HepG2 (cell line): Measurements from ENCODE around the gene CDK18. TPM values are rescaled to one million over a fixed set of nuclear protein-coding genes. Genes with fewer than 3 reads are reported as not detected.

Experiments used
- ATAC-seq: fragments of 200-7000 bp; cut with Tn5 transposase; 3 replicates; pipeline ENCODE4 v1.9.1; 2020; ENCODE audit warnings: mild to moderate bottlenecking, moderate library complexity
- BruUV-seq: library from RNA; stranded (reverse); fragments of 400-500 nt; replicated peaks from 2 replicates; lab custom pipeline; 2021; lab: Mats Ljungman, UMichigan
- CTCF ChIA-PET: fragments of 300-600 bp; formaldehyde crosslinking; extraction: SDS; loops from one replicate; lab custom pipeline; 2021; ENCODE audit warnings: low total read pairs, inconsistent platforms, low intra/inter-chr PET ratio; lab: Yijun Ruan, JAX
- POLR2A ChIA-PET: fragments of 350-600 bp; sonication (Branson Sonifier 250); formaldehyde crosslinking; loops from one replicate; lab custom pipeline; 2020; ENCODE audit warnings: antibody characterized with exemption, inconsistent platforms; lab: Yijun Ruan, JAX
- DNase-seq: peaks from one replicate; pipeline ENCODE4 v3.0.0-alpha.2; 2015; ENCODE audit warnings: low spot score
- FAIRE-seq: peaks from 3 replicates; lab custom pipeline; 2011; peaks lifted over from hg19 to GRCh38; lab: Jason Lieb, UNC
- H2AFZ ChIP-seq: one replicate; pipeline ENCODE4 v1.6.1; 2011; ENCODE audit warnings: low read length, inconsistent platforms
- H3K27ac ChIP-seq: fragments of 300-600 bp; 3 replicates; pipeline ENCODE4 v1.8.0; 2011; ENCODE audit warnings: mixed run types, mild to moderate bottlenecking, mixed read lengths, low read length, inconsistent platforms; ENCODE audit not compliant: insufficient read depth; ENCODE audit errors: extremely low read length
- H3K27me3 ChIP-seq, 2 experiments: fragments of 200-600 bp in 1 of 2; 2 replicates in 1 of 2; 3 replicates in 1 of 2; pipeline versions ENCODE4 v1.6.0 to v1.8.0; 2011; ENCODE audit warnings: low read length in 2 of 2, mild to moderate bottlenecking in 2 of 2, moderate library complexity in 2 of 2, inconsistent platforms in 1 of 2; ENCODE audit not compliant: insufficient read depth in 2 of 2, control insufficient read depth in 1 of 2
- H3K36me3 ChIP-seq, 2 experiments: fragments of 200-600 bp in 1 of 2; replicated peaks in 1 of 2; 2 replicates in 1 of 2; 3 replicates in 1 of 2; pipeline versions ENCODE4 v1.5.1 to v1.8.0; 2011; ENCODE audit warnings: low read length in 2 of 2, inconsistent platforms in 1 of 2; ENCODE audit not compliant: insufficient read depth in 2 of 2, control insufficient read depth in 1 of 2
- H3K4me1 ChIP-seq: 2 replicates; pipeline ENCODE4 v1.5.1; 2012; ENCODE audit warnings: low read length, inconsistent platforms; ENCODE audit not compliant: insufficient read depth
- H3K4me2 ChIP-seq: 2 replicates; pipeline ENCODE4 v1.6.0; 2011; ENCODE audit warnings: low read depth, low read length, inconsistent platforms
- H3K4me3 ChIP-seq, 3 experiments: fragments of 200-600 bp in 1 of 3; sonication (generic), shearing (Covaris generic) in 1 of 3; replicated peaks in 1 of 3; 2 replicates each; pipeline ENCODE4 v1.5.1; 2011 to 2016; ENCODE audit warnings: low read length in 3 of 3, inconsistent platforms in 2 of 3, low read depth in 2 of 3, mild to moderate bottlenecking in 2 of 3, control low read depth in 1 of 3, mixed read lengths in 1 of 3; ENCODE audit not compliant: insufficient read depth in 1 of 3
- H3K79me2 ChIP-seq: one replicate; pipeline ENCODE4 v1.6.1; 2011; ENCODE audit warnings: low read length, inconsistent platforms; ENCODE audit not compliant: insufficient read depth
- H3K9ac ChIP-seq: 2 replicates; pipeline ENCODE4 v1.6.0; 2011; ENCODE audit warnings: mild to moderate bottlenecking, low read depth, low read length, inconsistent platforms; ENCODE audit not compliant: insufficient read depth
- H3K9me3 ChIP-seq: 2 replicates; pipeline ENCODE4 v1.5.1; 2012; ENCODE audit warnings: mild to moderate bottlenecking, low read length
- H4K20me1 ChIP-seq: 2 replicates; pipeline ENCODE4 v1.6.0; 2011; ENCODE audit warnings: inconsistent platforms, mild to moderate bottlenecking, low read length, moderate library complexity; ENCODE audit not compliant: insufficient read depth
- BRCA1 ChIP-seq: sonication (generic); formaldehyde crosslinking; IDR thresholded peaks from 2 replicates; pipeline ENCODE4 v1.4.0; 2020; ENCODE audit warnings: missing genetic modification reagents
- GLI4 ChIP-seq: sonication (generic); formaldehyde crosslinking; IDR thresholded peaks from 2 replicates; pipeline ENCODE4 v1.5.1; 2020; ENCODE audit warnings: missing genetic modification reagents, mild to moderate bottlenecking, moderate library complexity, borderline replicate concordance
- HOMEZ ChIP-seq: IDR thresholded peaks from 2 replicates; pipeline ENCODE4 v1.6.1; 2016; ENCODE audit warnings: low read depth
- MXD4 ChIP-seq: IDR thresholded peaks from 2 replicates; pipeline ENCODE4 v1.6.1; 2016; ENCODE audit warnings: mild to moderate bottlenecking, missing biosample characterization, missing genetic modification reagents
- NCOA2 ChIP-seq: sonication (generic); formaldehyde crosslinking; IDR thresholded peaks from 2 replicates; pipeline ENCODE4 v1.8.0; 2022; ENCODE audit warnings: inconsistent platforms
- SMC3 ChIP-seq: IDR thresholded peaks from 2 replicates; pipeline ENCODE4 v1.6.1; 2011; ENCODE audit warnings: low read length, improper control_type of control experiment
- ZNF235 ChIP-seq: sonication (generic); formaldehyde crosslinking; IDR thresholded peaks from 2 replicates; pipeline ENCODE4 v1.8.1; 2023; ENCODE audit warnings: mild to moderate bottlenecking, missing genetic modification reagents, borderline replicate concordance
- ZNF660 ChIP-seq: sonication (generic); formaldehyde crosslinking; IDR thresholded peaks from 2 replicates; pipeline ENCODE4 v1.5.1; 2020; ENCODE audit warnings: mild to moderate bottlenecking, low read depth, missing genetic modification reagents, borderline replicate concordance
- ZNF737 ChIP-seq: sonication (generic); formaldehyde crosslinking; IDR thresholded peaks from 2 replicates; pipeline ENCODE4 v1.5.0; 2020; ENCODE audit warnings: missing genetic modification reagents, mild to moderate bottlenecking, borderline replicate concordance
- WGBS: methylation state at CpG from one replicate; pipeline ENCODE4 v1.1.6; 2017; ENCODE audit warnings: low lambda C conversion rate; 5-methylcytosine and 5-hydroxymethylcytosine counted together
- in situ Hi-C: cut with HindIII; loops from 2 replicates; pipeline ENCODE4 v1.10.0; 2017; ENCODE audit warnings: low pct_unique_long_range_greater_than_20kb; ENCODE audit not compliant: extremely low pct_ligation_motif_present
- intact Hi-C: fragments of 100-400 bp; cut with micrococcal nuclease; formaldehyde crosslinking; loops from one replicate; pipeline ENCODE4 v1.10.0; 2022; ENCODE audit not compliant: unreplicated experiment
- polyA plus RNA-seq, 8 experiments: library from polyadenylated mRNA; depleted of rRNA in 3 of 8; stranded (reverse) in 7 of 8; unstranded in 1 of 8; fragments of >200 nt; fragmentation: Illumina TruSeq in 4 of 8; extraction: Trizol in 4 of 8; gene quantifications; 2 replicates each; pipeline versions ENCODE4 v1.2.1 to v1.2.3, GENCODE V29; 2011 to 2016; ENCODE audit warnings: low read depth in 4 of 8, missing spikeins in 1 of 8, mixed read lengths in 1 of 8; ENCODE audit not compliant: insufficient read depth in 1 of 8
- total RNA-seq, 5 experiments: library from RNA; depleted of rRNA; stranded (reverse); fragments of >200 nt; fragmentation: Illumina TruSeq; extraction: Trizol; gene quantifications; 2 replicates each; pipeline ENCODE4 v1.2.3, GENCODE V29; 2016; ENCODE audit warnings: low read depth in 1 of 5
- TF ChIP-seq, protein P1 (sequence below), 2 experiments: fragments of 450-650 bp in 1 of 2; sonication (generic) in 1 of 2; formaldehyde crosslinking; IDR thresholded peaks; 2 replicates each; pipeline versions ENCODE4 v1.5.0 to v1.8.0; 2020 to 2022; ENCODE audit warnings: mild to moderate bottlenecking in 1 of 2, missing genetic modification reagents in 1 of 2
- TF ChIP-seq, protein P2 (sequence below): sonication (generic); formaldehyde crosslinking; IDR thresholded peaks from 2 replicates; pipeline ENCODE4 v1.5.0; 2020; ENCODE audit warnings: missing genetic modification reagents
- TF ChIP-seq, protein P3 (sequence below): sonication (generic); formaldehyde crosslinking; IDR thresholded peaks from 2 replicates; pipeline ENCODE4 v1.5.1; 2020; ENCODE audit warnings: mild to moderate bottlenecking, missing genetic modification reagents

Gene CDK18
- total and polyA plus RNA-seq, 2 of the 13 experiments (the other 11 are each of a cell fraction or from before 2014, with no cell fraction given), result 6.4 to 38.8 TPM

DNA sequence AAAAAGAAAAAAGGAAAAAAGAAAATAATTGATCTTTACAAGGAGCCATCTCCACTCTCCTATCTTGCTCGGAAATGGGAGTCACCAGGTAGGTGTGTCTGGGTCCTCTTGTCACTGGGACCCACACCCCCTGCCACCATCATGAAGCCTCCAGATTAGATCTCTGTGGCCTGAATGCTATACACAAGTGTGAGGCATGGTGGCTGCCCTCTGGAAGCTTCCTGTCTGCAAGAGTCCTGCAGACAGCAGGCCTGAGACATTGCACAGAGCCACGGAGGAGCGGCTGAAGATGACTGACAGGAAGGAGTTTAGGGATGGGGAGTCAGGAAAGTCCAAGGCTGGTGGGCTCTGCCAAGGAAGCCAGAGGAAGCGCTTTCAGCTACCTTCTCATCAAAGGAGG is 16.2 kb downstream of the CDK18 start:
- Histone ChIP-seq H3K27ac (no peak overlapping the region), H3K4me1 (peaks cover 40% of the 10 kb centered on the region), H3K27me3 (no peaks in the 10 kb centered on the region), H3K4me2 (no peak overlapping the region), H3K79me2 (no peaks in the 10 kb centered on the region), H3K36me3 (no peaks in the 10 kb centered on the region; a peak in 1 of 5 replicates), H3K4me3 (no peak overlapping the region), H3K9ac (no peak overlapping the region), H3K9me3 (no peaks in the 10 kb centered on the region), H2AFZ (no peak overlapping the region), H4K20me1 (peaks cover 4% of the 10 kb centered on the region; the same call in 1 of the 2 replicates)
- no peak for DNase-seq
- in situ Hi-C loops, result loop anchor here (5.0 kb wide), 2 partner anchors 33 to 123 kb away; no protein-coding TSS in a partner anchor
- FAIRE-seq, result no peak
- POLR2A ChIA-PET, result no interaction called here
- intact Hi-C loops, result no loop called here
- CTCF ChIA-PET, result no interaction called here
- 90% methylated on average over 4 of the region's 4 CpGs for WGBS
- ATAC-seq, result no peak
- TF ChIP-seq ZNF235 (CRISPR knock-in tag) (no peak), BRCA1 (CRISPR knock-in tag) (no peak), MXD4 (CRISPR knock-in tag) (no peak), NCOA2 (CRISPR knock-in tag) (no peak), GLI4 (CRISPR knock-in tag) (no peak), SMC3 (no peak), ZNF660 (CRISPR knock-in tag) (no peak), ZNF737 (no peak), HOMEZ (CRISPR knock-in tag) (no peak)
- TF ChIP-seq, protein P1, sequence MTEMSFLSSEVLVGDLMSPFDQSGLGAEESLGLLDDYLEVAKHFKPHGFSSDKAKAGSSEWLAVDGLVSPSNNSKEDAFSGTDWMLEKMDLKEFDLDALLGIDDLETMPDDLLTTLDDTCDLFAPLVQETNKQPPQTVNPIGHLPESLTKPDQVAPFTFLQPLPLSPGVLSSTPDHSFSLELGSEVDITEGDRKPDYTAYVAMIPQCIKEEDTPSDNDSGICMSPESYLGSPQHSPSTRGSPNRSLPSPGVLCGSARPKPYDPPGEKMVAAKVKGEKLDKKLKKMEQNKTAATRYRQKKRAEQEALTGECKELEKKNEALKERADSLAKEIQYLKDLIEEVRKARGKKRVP (CRISPR knock-in tag; IDR thresholded peaks at IDR 0.05), result no peak
- TF ChIP-seq, protein P2, sequence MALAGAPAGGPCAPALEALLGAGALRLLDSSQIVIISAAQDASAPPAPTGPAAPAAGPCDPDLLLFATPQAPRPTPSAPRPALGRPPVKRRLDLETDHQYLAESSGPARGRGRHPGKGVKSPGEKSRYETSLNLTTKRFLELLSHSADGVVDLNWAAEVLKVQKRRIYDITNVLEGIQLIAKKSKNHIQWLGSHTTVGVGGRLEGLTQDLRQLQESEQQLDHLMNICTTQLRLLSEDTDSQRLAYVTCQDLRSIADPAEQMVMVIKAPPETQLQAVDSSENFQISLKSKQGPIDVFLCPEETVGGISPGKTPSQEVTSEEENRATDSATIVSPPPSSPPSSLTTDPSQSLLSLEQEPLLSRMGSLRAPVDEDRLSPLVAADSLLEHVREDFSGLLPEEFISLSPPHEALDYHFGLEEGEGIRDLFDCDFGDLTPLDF (CRISPR knock-in tag), result no peak
- TF ChIP-seq, protein P3, sequence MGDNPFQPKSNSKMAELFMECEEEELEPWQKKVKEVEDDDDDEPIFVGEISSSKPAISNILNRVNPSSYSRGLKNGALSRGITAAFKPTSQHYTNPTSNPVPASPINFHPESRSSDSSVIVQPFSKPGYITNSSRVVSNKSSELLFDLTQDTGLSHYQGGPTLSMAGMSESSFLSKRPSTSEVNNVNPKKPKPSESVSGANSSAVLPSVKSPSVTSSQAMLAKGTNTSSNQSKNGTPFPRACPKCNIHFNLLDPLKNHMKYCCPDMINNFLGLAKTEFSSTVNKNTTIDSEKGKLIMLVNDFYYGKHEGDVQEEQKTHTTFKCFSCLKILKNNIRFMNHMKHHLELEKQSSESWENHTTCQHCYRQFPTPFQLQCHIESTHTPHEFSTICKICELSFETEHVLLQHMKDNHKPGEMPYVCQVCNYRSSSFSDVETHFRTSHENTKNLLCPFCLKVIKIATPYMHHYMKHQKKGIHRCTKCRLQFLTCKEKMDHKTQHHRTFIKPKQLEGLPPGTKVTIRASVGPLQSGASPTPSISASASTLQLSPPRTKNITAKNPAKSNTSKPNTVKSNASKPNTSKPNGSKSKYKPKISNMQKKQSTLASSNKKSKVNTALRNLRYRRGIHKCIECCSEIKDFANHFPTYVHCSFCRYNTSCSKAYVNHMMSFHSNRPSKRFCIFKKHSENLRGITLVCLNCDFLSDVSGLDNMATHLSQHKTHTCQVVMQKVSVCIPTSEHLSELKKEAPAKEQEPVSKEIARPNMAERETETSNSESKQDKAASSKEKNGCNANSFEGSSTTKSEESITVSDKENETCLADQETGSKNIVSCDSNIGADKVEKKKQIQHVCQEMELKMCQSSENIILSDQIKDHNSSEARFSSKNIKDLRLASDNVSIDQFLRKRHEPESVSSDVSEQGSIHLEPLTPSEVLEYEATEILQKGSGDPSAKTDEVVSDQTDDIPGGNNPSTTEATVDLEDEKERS (CRISPR knock-in tag), result no peak
- no TSS peak for BruUV-seq
